IPS DF 19.7 (cell line): ENCODE data around the gene RAPGEF5.

ENCODE experiments used
- DNase-seq: peaks from one replicate; pipeline ENCODE4 v3.0.0-alpha.2; 2013; ENCODE audit warnings: low read depth, low spot score

RAPGEF5 gene

GRCh38 chr7:22268884-22269421 is 88.0 kb downstream of the RAPGEF5 start:
- DNase-seq: no peak

- no peak for DNase-seq
Measured at GRCh38 chr7:22267930-22268615, 88.9 kb downstream of the RAPGEF5 start.

- DNase-seq: no peak
Measured at GRCh38 chr7:22262538-22262937, 94.4 kb downstream of the RAPGEF5 start.

DNA sequence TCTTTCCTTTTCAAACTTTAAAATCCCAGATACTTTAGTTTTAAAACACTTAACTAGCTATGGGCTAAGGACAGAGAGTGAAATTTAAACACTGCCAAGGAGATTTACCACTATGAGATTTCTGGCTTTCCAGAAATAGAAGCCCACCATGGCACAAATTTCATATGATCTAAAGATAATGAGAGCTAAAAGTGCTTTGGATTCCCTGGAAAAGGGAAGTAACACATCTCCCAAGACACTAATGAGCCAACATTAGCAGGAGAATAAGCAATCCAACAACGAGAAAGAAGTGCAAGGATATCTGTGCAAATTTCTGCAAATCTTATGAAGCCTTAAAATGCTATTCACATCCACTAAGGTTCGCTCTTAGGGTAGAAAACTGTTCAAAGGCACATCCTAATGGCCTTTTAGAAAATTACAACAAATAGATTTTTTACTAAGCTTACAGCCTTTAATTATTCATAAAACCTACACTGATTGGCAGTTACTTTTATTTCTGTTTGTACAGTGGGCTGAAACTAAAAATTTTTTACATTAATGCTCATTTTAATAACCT is 100.3 kb downstream of the RAPGEF5 start:
- DNase-seq: no peak

DNA sequence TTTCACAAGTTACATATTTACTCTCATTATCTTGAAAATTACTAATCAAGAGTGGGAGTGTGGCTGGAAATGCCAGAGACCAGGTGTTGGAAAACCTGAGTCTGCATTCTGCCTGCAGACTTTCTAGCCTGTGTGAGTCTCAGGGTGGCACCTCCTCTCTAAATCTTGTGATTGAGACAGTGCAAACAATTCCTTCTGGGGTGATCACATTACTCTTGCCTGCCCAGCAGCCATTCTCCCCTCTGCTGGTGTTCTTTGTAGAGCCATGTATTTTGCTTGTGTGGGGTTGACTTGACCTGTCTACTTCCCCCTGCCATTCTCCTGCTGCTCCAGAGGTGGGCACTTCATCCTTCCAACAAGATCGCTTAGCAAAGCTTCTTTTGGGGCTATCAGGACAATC is 101.1 kb downstream of the RAPGEF5 start:
- DNase-seq: no peak

DNA sequence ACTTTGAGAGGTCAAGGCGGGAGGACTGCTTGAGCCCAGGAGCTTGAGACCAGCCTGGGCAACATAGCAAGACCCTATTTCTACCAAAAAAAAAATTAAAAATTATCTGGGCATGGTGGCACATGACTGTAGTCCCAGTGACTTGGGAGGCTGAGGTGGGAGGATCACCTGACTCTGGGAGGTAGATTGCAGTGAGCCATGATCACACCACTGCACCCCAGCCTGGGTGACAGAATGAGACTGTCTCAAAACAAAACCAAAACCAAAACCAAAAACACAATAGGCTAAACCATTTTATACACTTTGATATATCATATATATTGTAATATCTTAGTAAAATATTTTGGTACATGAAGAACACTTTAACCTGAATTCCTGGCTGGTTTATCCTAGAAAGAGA is 101.6 kb downstream of the RAPGEF5 start:
- no peak for DNase-seq

DNA sequence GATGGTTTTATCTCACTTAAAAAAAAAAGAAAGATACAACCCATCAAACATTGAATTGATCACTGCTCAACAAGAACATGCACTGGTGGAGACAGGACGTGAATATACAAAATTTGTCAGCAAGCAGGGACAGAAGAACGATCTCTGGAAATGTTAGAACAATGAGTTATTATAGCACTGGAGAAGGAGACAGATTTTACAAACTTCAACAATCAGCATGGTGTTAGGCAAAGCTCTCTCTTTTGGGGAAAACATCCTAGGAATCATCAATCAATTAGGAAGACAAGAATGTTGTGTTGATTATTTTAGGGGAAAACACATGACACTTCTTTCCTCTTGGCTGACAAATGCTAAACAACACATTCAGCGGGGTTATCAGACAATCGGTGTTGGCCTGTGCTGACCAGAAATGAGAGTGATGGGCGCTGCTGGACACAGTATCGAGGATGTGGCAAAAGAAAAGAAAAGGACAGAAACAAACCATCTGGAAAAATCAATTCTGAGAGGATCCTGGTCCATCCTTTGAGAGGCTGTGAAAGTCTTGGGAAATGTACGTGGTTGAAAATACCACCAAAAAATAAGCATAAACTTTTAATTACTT is 103.9 kb downstream of the RAPGEF5 start:
- no peak for DNase-seq

- no peak for DNase-seq
Measured at GRCh38 chr7:22252016-22252415, 104.9 kb downstream of the RAPGEF5 start.

DNA sequence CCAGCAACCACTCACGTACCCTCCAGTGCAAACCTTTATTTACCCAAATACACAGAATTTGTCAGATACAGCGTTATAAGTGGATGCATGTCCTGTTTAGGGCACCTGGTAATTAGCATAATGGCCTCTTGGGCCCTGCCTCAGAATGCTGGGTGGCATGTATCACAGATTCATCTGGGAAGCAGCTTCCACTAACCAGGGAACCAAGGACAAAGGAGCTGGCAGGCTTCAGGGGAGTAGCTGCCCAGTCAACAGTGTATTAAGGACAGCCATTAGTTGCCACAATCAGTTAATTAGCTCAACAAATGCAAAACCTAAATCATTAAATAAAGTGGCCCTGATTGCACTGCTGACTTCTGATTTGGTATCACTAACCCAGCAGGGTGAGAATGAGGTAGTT is 105.7 kb downstream of the RAPGEF5 start:
- no peak for DNase-seq

GRCh38 chr7:22250390-22250789 is 106.6 kb downstream of the RAPGEF5 start:
- DNase-seq: no peak

GRCh38 chr7:22248111-22248809 is 108.7 kb downstream of the RAPGEF5 start:
- DNase-seq: no peak

DNA sequence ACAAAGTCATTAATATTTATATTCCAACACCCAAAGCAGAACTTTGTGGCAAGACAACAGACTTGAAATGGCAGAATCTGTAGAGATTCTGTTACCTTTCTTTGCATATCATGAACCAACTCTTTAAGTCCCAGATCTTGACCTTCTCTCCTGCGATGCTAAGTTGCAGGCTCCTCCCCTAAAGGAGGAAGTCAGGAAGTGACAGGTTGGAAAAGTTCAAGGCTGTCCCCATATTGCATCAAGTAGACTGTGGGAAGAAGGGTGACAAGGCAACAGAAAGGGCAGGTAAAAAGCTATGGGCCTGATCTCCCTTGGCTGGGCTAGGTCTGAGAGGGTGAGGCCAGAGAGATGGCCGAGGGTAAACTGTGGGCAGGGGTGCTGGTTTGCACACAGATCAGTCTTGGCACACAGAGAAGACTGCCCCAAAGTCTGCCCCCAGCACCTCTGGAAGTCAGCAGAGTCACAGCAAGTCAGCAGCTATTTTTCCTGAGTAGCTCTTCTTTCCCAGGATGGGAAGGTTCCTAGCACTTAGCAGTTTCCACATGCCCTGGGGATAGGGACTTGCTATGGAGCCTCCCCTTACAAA is 115.1 kb downstream of the RAPGEF5 start:
- DNase-seq: no peak

GRCh38 chr7:22240904-22241571 is 115.9 kb downstream of the RAPGEF5 start:
- no peak for DNase-seq

GRCh38 chr7:22238354-22239311 is 118.3 kb downstream of the RAPGEF5 start:
- DNase-seq: no peak

GRCh38 chr7:22235134-22235533 is 121.8 kb downstream of the RAPGEF5 start:
- no peak for DNase-seq

GRCh38 chr7:22234227-22234626 is 122.7 kb downstream of the RAPGEF5 start:
- no peak for DNase-seq

GRCh38 chr7:22231806-22232205 is 125.1 kb downstream of the RAPGEF5 start:
- DNase-seq: no peak

DNA sequence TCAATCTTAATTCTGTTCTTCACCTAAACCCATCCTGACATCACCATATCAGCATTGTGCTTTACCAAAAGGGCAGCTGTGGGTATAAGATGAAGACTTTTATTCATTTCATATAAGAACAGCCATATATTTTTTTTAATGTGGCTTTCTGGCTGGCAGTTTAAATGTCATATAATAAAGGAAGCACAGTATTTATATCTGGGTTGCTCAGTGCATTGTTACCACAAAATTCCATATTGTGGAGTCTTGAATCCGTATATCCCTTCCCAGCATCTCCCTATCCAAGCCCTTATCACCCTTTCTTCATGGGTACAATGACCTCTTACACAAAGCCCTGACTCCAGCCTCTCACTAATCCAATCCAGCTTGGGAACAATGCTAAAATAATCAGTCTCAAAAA is 125.8 kb downstream of the RAPGEF5 start:
- DNase-seq: no peak

DNA sequence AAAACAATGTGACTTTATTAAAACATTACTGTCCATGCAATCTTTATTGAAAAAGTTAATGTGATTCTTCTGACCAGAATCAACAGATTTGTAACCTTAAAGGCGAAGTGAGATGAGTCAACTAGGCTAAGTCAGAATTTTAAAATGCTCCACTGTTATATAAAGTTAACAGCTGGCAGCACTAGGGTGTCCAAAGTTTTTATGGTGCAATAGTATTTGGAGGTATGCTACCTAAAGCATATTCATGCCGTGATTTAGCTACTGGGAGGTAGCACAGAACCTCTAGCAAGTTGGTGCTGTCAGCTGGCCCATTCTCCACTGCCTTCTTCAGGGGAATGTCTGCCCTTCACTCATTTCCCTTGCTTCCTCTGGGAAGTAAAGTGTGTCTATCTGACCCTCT is 126.7 kb downstream of the RAPGEF5 start:
- DNase-seq: no peak

DNA sequence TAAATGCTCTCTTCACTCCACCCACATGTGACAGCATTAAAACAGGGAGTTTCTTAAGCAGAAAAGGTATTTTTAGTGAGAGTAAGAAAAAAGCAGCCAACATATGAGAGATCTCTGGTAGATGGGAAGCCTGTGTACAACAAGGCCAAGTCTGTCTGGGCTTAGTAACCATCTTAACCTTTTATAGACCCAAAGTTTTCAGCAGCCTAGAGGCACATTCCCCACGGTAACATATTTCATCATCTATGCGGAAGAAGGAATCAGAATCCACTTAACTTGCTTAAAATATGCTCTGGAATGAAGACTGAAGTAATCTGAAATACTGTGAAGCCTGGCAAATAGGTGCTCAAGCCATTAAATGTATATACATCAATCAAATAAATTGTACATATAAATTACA is 127.8 kb downstream of the RAPGEF5 start:
- DNase-seq: no peak
